IPS-15b (cell line): ENCODE measurements around the gene DHX32.

Source experiments
- H3K27me3 ChIP-seq: one replicate; pipeline ENCODE4 v1.6.1; 2013; ENCODE audit warnings: low read length; ENCODE audit not compliant: control insufficient read depth, insufficient read depth
- H3K36me3 ChIP-seq: one replicate; pipeline ENCODE4 v1.6.1; 2013; ENCODE audit warnings: low read length; ENCODE audit not compliant: control insufficient read depth, insufficient read depth
- H3K4me1 ChIP-seq: one replicate; pipeline ENCODE4 v1.6.1; 2013; ENCODE audit warnings: mild to moderate bottlenecking, low read length; ENCODE audit not compliant: control insufficient read depth, insufficient read depth
- H3K4me3 ChIP-seq: one replicate; pipeline ENCODE4 v1.5.1; 2013; ENCODE audit warnings: low read depth, low read length
- H3K9ac ChIP-seq: one replicate; pipeline ENCODE4 v1.6.1; 2013; ENCODE audit warnings: low read depth, mild to moderate bottlenecking, low read length
- H3K9me3 ChIP-seq: one replicate; pipeline ENCODE4 v1.6.1; 2013; ENCODE audit warnings: mild to moderate bottlenecking, low read length; ENCODE audit not compliant: control insufficient read depth, insufficient read depth

DHX32 gene

GRCh38 chr10:125792342-125793300 lies 88.5 kb downstream of the DHX32 start:
- Histone ChIP-seq H3K27me3 (no peaks in the 10 kb centered on the region), H3K4me3 (no peak overlapping the region), H3K4me1 (no peaks in the 10 kb centered on the region), H3K9me3 (no peaks in the 10 kb centered on the region), H3K36me3 (peaks cover 14% of the 10 kb centered on the region), H3K9ac (no peak overlapping the region)

- Histone ChIP-seq H3K9me3 (no peaks in the 10 kb centered on the region), H3K36me3 (peaks cover 12% of the 10 kb centered on the region), H3K27me3 (no peaks in the 10 kb centered on the region), H3K4me1 (no peaks in the 10 kb centered on the region), H3K9ac (no peak overlapping the region), H3K4me3 (no peak overlapping the region)
Measured at GRCh38 chr10:125788156-125789034, 92.7 kb downstream of the DHX32 start.
